ENCODE data around the gene CPVL. TPM values are rescaled to one million over a fixed set of nuclear protein-coding genes. Genes with fewer than 3 reads are reported as not detected.
A peak's percentile ranks its signal among the peaks of the same experiment; 100 is the strongest.

Gene CPVL
- total and polyA plus RNA-seq, 10 donors = 18.7 to 259 (median 130) TPM

- H3K27me3 ChIP-seq (replicated peaks in 1 of 7) = no peaks in the 10 kb centered on the region
- intact Hi-C loops (cut with DNase I; ENCODE audit: low total_unique reads) = no loop called here
- no peak overlapping the region for H3K27ac ChIP-seq
- no peak for TF ChIP-seq POLR2AphosphoS5 (IDR thresholded peaks at IDR 0.05)
- TF ChIP-seq CTCF (IDR thresholded peaks at IDR 0.05 in 8 of 11, conservative IDR thresholded peaks at IDR 0.05 in 3 of 11) = no peak
- TF ChIP-seq POLR2A (IDR thresholded peaks at IDR 0.05) = no peak
- peaks cover 0 to 18% (median 0%) of the 10 kb centered on the region in 6 donors for H3K4me1 ChIP-seq
- no peaks in the 10 kb centered on the region for H3K36me3 ChIP-seq
- 85 to 90% (median 86%) methylated on average over 3 of the region's 3 CpGs for WGBS, 5 donors
- no peak overlapping the region for H3K4me3 ChIP-seq
- H3K9me3 ChIP-seq = peaks cover 0 to 7% (median 2%) of the 10 kb centered on the region in 8 donors
- DNase-seq = no peak
Observed at GRCh38 chr7:29132980-29133379, 13.4 kb downstream of the CPVL start.

- WGBS, 5 donors = 86 to 93% (median 88%) methylated on average over 4 to 5 of the region's 5 CpGs
- DNase-seq = no peak
- H3K4me3 ChIP-seq = no peak overlapping the region
- H3K36me3 ChIP-seq = no peaks in the 10 kb centered on the region
- peaks cover 0 to 7% (median 2%) of the 10 kb centered on the region in 8 donors for H3K9me3 ChIP-seq
- H3K27me3 ChIP-seq (replicated peaks in 1 of 7) = no peaks in the 10 kb centered on the region
- H3K27ac ChIP-seq = no peak overlapping the region
- H3K4me1 ChIP-seq = peaks cover 0 to 9% (median 0%) of the 10 kb centered on the region in 6 donors
- intact Hi-C loops (cut with DNase I; ENCODE audit: low total_unique reads) = no loop called here
- TF ChIP-seq CTCF (IDR thresholded peaks at IDR 0.05 in 8 of 11, conservative IDR thresholded peaks at IDR 0.05 in 3 of 11) = no peak
- TF ChIP-seq POLR2AphosphoS5 (IDR thresholded peaks at IDR 0.05) = no peak
- no peak for TF ChIP-seq POLR2A (IDR thresholded peaks at IDR 0.05)
Observed at GRCh38 chr7:29131678-29132077, 14.7 kb downstream of the CPVL start.

GRCh38 chr7:29130096-29130495 is 16.2 kb downstream of the CPVL start:
- TF ChIP-seq POLR2A (IDR thresholded peaks at IDR 0.05) (no peak), POLR2AphosphoS5 (IDR thresholded peaks at IDR 0.05) (no peak), CTCF (IDR thresholded peaks at IDR 0.05 in 8 of 11, conservative IDR thresholded peaks at IDR 0.05 in 3 of 11) (no peak)
- no peak for DNase-seq
- H3K27ac ChIP-seq = no peak overlapping the region
- intact Hi-C loops (cut with DNase I; ENCODE audit: low total_unique reads) = no loop called here
- no peaks in the 10 kb centered on the region for H3K9me3 ChIP-seq
- H3K36me3 ChIP-seq = no peaks in the 10 kb centered on the region
- peaks cover 0 to 9% (median 0%) of the 10 kb centered on the region in 6 donors for H3K4me1 ChIP-seq
- no peaks in the 10 kb centered on the region for H3K27me3 ChIP-seq (replicated peaks in 1 of 7)
- WGBS, 5 donors = 63 to 86% (median 79%) methylated on average over 1 of the region's 1 CpG
- no peak overlapping the region for H3K4me3 ChIP-seq

GRCh38 chr7:29127527-29127926 is 18.8 kb downstream of the CPVL start:
- H3K4me3 ChIP-seq = no peak overlapping the region
- H3K4me1 ChIP-seq = peaks cover 0 to 9% (median 0%) of the 10 kb centered on the region in 6 donors
- no peaks in the 10 kb centered on the region for H3K27me3 ChIP-seq (replicated peaks in 1 of 7)
- no peaks in the 10 kb centered on the region for H3K36me3 ChIP-seq
- no peak for TF ChIP-seq POLR2A (IDR thresholded peaks at IDR 0.05)
- TF ChIP-seq CTCF (IDR thresholded peaks at IDR 0.05 in 8 of 11, conservative IDR thresholded peaks at IDR 0.05 in 3 of 11) = no peak
- TF ChIP-seq POLR2AphosphoS5 (IDR thresholded peaks at IDR 0.05) = no peak
- no peaks in the 10 kb centered on the region for H3K9me3 ChIP-seq
- 50 to 71% (median 68%) methylated on average over 4 of the region's 4 CpGs for WGBS, 5 donors
- DNase-seq = no peak
- intact Hi-C loops (cut with DNase I; ENCODE audit: low total_unique reads) = no loop called here
- H3K27ac ChIP-seq = peak overlapping the region in 4 of 8 donors; percentile 9 to 53 (median 36)
